GM06990 (cell line): ENCODE results near the gene CTSF.

Experiments used
- DNase-seq: peaks from one replicate; pipeline ENCODE4 v3.0.0-alpha.2; 2011; ENCODE audit not compliant: insufficient read length; ENCODE audit errors: extremely low read depth
- H3K27me3 ChIP-seq: replicated peaks from 2 replicates; pipeline ENCODE4 v1.6.0; 2011; ENCODE audit warnings: low read length; ENCODE audit not compliant: control insufficient read depth, insufficient read depth
- H3K36me3 ChIP-seq: 2 replicates; pipeline ENCODE4 v1.5.1; 2011; ENCODE audit warnings: low read length; ENCODE audit not compliant: control insufficient read depth, insufficient read depth
- H3K4me3 ChIP-seq: replicated peaks from 2 replicates; pipeline ENCODE4 v1.5.1; 2011; ENCODE audit warnings: low read depth, mild to moderate bottlenecking, control low read depth, low read length
- TF ChIP-seq, protein P1 (sequence below): IDR thresholded peaks from 2 replicates; pipeline ENCODE4 v1.5.1; 2011; ENCODE audit warnings: low read length, control low read depth, mild to moderate bottlenecking, inconsistent platforms; ENCODE audit not compliant: insufficient read depth, poor library complexity, severe bottlenecking

The CTSF gene

DNA sequence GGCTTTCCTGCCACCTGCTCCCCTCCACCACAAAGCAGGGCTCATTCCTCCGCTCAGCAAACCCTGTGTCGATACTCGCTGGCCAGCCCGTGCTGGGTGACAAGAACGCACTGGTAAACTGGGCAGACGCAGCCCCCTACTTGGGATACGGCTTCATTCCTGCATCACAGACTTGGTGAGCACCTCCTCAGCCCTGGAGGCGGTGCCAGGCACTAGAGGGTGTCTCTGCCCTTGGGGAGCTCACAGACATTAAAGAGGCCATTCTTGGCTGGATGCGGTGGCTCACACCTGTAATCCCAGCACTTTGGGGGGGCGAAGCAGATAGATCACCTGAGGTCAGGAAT is 28.6 kb downstream of the CTSF start:
- Histone ChIP-seq H3K27me3 (no peaks in the 10 kb centered on the region), H3K4me3 (no peak overlapping the region), H3K36me3 (peaks cover 21% of the 10 kb centered on the region)
- no peak for DNase-seq
- TF ChIP-seq, protein P1, sequence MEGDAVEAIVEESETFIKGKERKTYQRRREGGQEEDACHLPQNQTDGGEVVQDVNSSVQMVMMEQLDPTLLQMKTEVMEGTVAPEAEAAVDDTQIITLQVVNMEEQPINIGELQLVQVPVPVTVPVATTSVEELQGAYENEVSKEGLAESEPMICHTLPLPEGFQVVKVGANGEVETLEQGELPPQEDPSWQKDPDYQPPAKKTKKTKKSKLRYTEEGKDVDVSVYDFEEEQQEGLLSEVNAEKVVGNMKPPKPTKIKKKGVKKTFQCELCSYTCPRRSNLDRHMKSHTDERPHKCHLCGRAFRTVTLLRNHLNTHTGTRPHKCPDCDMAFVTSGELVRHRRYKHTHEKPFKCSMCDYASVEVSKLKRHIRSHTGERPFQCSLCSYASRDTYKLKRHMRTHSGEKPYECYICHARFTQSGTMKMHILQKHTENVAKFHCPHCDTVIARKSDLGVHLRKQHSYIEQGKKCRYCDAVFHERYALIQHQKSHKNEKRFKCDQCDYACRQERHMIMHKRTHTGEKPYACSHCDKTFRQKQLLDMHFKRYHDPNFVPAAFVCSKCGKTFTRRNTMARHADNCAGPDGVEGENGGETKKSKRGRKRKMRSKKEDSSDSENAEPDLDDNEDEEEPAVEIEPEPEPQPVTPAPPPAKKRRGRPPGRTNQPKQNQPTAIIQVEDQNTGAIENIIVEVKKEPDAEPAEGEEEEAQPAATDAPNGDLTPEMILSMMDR, result no peak

DNA sequence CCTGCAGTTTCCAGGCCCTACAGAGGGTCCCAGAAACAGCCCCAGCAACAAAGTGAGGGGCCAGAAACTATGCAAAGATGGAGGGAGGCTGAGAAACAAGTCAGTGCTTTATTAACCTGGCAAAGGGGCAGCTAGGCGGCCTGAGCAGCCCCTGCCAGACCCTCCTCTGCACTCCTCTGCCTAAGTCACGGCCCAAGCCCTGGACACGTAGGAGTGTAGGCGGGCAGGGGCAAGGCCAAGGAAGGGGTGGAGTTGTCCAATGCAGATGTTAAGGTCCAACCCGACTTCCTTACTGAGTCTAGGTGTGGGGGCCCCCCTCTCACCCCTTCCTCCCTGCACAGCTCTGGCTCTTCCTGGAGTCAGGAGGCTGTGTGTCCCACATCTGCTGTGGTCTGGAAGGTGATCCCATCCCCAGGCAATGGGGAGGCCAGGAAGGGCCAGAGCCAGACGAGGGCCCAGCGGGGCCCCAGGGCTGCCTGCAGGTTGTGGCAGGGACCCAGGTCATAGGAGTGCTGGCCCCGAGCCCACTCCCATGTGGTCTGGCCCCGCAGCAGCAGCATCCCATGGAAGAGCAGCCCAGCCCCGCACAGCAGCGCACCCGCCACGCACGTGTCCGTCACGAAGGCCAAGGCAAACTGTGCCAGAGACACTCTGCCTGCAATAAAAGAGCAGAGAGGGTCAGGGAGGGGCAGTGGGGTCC is 29.1 kb downstream of the CTSF start:
- TF ChIP-seq, protein P1, result no peak
- DNase-seq, result no peak
- Histone ChIP-seq H3K27me3 (no peaks in the 10 kb centered on the region), H3K4me3 (no peak overlapping the region), H3K36me3 (peaks cover 21% of the 10 kb centered on the region)

DNA sequence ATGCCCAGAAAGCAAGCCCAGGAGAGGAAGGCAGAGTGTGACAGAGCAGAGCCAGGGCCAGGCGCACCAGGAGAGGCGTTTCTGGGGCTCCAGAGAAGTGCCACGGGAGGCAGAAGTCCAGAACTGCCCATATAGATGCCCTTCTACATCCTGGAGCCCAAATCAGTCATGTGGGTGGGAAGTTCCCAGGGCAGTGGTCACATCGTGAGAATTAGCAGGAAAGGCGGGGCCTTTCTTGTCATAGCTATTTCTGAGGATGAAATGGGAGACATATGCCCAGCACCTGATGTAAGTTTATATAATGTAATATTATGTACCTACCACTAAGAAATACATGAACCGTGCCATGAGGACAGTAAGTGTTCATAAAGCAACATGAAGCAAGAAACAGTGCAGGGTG is 35.6 kb downstream of the CTSF start:
- Histone ChIP-seq H3K27me3 (no peaks in the 10 kb centered on the region), H3K36me3 (no peaks in the 10 kb centered on the region; the same call in none of the 2 replicates), H3K4me3 (no peak overlapping the region)
- TF ChIP-seq, protein P1, result no peak
- DNase-seq, result no peak

DNA sequence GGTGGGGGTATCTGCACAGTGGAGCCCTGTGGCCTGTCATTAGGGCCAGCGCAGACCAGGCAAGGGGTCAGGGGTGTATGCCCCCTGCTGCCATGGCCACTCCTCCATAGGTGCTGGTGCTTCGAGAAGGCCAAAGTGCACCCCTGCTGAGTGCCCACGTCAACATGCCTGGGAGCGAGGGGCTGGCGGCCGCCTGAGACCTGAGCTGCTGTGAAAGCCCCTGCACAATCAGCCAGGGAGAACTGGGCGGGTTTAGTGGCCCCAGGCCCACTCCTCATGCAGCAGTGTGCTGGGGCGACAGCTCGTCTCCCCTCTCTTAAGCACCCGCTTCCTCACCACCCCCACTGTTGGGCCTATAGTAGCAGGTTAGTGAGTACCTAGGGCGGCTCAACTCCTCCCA is 36.6 kb downstream of the CTSF start:
- no peaks in the 10 kb centered on the region for H3K27me3 ChIP-seq
- TF ChIP-seq, protein P1, result no peak
- DNase-seq, result no peak
- H3K36me3 ChIP-seq, result no peaks in the 10 kb centered on the region; the same call in none of the 2 replicates
- no peak overlapping the region for H3K4me3 ChIP-seq

DNA sequence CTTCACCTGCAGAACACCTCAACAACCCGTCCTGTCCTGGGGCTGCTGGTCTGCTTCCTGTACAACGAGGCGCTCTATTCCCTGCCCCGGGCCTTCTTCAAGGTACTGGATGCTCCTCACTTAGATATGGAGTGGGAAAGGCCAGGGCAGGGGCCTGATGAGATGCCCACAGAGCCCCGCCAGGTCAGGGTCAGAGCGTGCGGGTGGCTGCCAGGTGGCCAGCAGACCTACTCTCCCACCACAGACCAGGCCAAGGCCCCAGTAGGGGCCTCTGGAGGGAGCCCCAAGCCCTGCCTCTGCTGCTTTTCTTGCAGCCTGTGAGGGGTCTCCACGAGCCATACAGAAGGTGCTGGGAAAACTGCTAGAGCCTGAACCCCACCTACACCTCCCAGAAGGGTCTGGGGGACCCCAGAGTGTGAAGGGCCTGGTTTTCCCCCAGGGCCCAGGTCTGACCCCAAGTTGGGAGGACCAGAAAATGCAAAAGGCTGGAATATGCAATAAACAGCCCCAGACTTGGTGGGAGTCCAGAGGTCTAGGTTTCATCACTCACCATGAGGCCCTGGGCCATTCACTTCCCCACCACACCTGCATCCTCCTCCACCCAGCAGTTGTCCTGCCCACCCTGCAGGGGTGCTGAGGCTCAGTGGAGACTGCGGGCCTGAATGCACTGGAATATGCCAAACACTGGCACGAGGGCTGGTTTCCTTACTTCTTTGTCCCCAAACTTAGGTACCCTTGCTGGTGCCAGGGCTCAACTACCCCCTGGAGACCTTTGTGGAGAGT is 37.3 kb downstream of the CTSF start:
- TF ChIP-seq, protein P1, result no peak
- Histone ChIP-seq H3K36me3 (peaks cover under 1% of the 10 kb centered on the region), H3K4me3 (no peak overlapping the region), H3K27me3 (no peaks in the 10 kb centered on the region)
- DNase-seq, result no peak
